SU-DHL-6 (cell line): ENCODE results near the gene LUC7L.

Source experiments
- H2AFZ ChIP-seq: fragments of 200-600 bp; sonication (generic); 2 replicates; pipeline ENCODE4 v1.6.1; 2014; ENCODE audit warnings: low read depth, mild to moderate bottlenecking, moderate library complexity, mixed read lengths, antibody characterized with exemption, low read length; ENCODE audit not compliant: severe bottlenecking
- H3F3A ChIP-seq: fragments of 200-600 bp; shearing (Covaris generic); 2 replicates; pipeline ENCODE4 v1.6.0; 2016; ENCODE audit warnings: antibody characterized with exemption, mild to moderate bottlenecking; ENCODE audit not compliant: insufficient read depth
- H3K27ac ChIP-seq: fragments of 200-600 bp; sonication (generic); 2 replicates; pipeline ENCODE4 v1.5.1; 2016; ENCODE audit warnings: low read depth, mild to moderate bottlenecking, low read length, moderate library complexity, mixed read lengths
- H3K27me3 ChIP-seq: fragments of 200-600 bp; sonication (generic), shearing (Covaris generic); 2 replicates; pipeline ENCODE4 v1.6.0; 2014; ENCODE audit warnings: mild to moderate bottlenecking, low read length
- H3K36me3 ChIP-seq: fragments of 200-600 bp; sonication (generic); 2 replicates; pipeline ENCODE4 v1.6.1; 2014; ENCODE audit warnings: mild to moderate bottlenecking, low read length, mixed read lengths
- H3K4me2 ChIP-seq: fragments of 300-600, 200-600 bp; shearing (Covaris generic), sonication (generic); 2 replicates; pipeline ENCODE4 v1.6.0; 2014; ENCODE audit warnings: low read length, low read depth, mild to moderate bottlenecking; ENCODE audit not compliant: poor library complexity, severe bottlenecking
- H3K4me3 ChIP-seq: fragments of 200-600 bp; sonication (generic); 2 replicates; pipeline ENCODE4 v1.5.1; 2014; ENCODE audit warnings: antibody characterized with exemption, low read length, mild to moderate bottlenecking, mixed read lengths; ENCODE audit not compliant: insufficient read depth, poor library complexity, severe bottlenecking
- H3K79me2 ChIP-seq: fragments of 200-600 bp; sonication (generic); 2 replicates; pipeline ENCODE4 v1.6.1; 2014; ENCODE audit warnings: mild to moderate bottlenecking, low read length, moderate library complexity; ENCODE audit not compliant: insufficient read depth
- H3K9ac ChIP-seq: fragments of 200-600 bp; sonication (generic); 2 replicates; pipeline ENCODE4 v1.7.0; 2014; ENCODE audit warnings: mild to moderate bottlenecking, low read length
- H3K9me2 ChIP-seq: fragments of 200-600 bp; sonication (generic); replicated peaks from 2 replicates; pipeline ENCODE4 v1.6.1; 2014; ENCODE audit warnings: low read length; ENCODE audit not compliant: insufficient read depth
- H3K9me3 ChIP-seq: fragments of 200-600 bp; sonication (generic); 2 replicates; pipeline ENCODE4 v1.6.1; 2014; ENCODE audit warnings: low read length, mixed read lengths; ENCODE audit not compliant: insufficient read depth
- H4K20me1 ChIP-seq: fragments of 200-600 bp; sonication (generic); 2 replicates; pipeline ENCODE4 v1.6.1; 2014; ENCODE audit warnings: low read depth, mild to moderate bottlenecking, antibody characterized with exemption, low read length, moderate library complexity, mixed read lengths
- CTCF ChIP-seq: fragments of 200-600 bp; sonication (generic); IDR thresholded peaks from one replicate; pipeline ENCODE4 v1.5.1; 2017; ENCODE audit warnings: antibody characterized with exemption, mild to moderate bottlenecking, low read length, moderate library complexity; ENCODE audit not compliant: insufficient read depth, poor library complexity, severe bottlenecking
- EZH2phosphoT487 ChIP-seq: fragments of 200-600 bp; sonication (generic), shearing (Covaris generic); conservative IDR thresholded peaks from 2 replicates; pipeline ENCODE4 v1.6.1; 2018; ENCODE audit warnings: mild to moderate bottlenecking, antibody characterized with exemption, low read length, moderate library complexity, mixed read lengths

The LUC7L gene

GRCh38 chr16:193441-193840 is 35.8 kb downstream of the LUC7L start:
- Histone ChIP-seq H3K27ac (no peak overlapping the region), H3K4me3 (no peak overlapping the region), H3K9me3 (no peaks in the 10 kb centered on the region), H3K9ac (no peak overlapping the region), H3F3A (no peaks in the 10 kb centered on the region), H3K4me2 (no peak overlapping the region), H3K27me3 (no peaks in the 10 kb centered on the region), H3K36me3 (0 out of 2 replicates have a peak, but pooled peaks cover 3% of the 10 kb centered on the region), H2AFZ (no peak overlapping the region), H4K20me1 (no peaks in the 10 kb centered on the region), H3K79me2 (no peaks in the 10 kb centered on the region), H3K9me2 (no peaks in the 10 kb centered on the region)
- no peak for TF ChIP-seq CTCF
- no peak for TF ChIP-seq EZH2phosphoT487

GRCh38 chr16:192686-193085 is 36.6 kb downstream of the LUC7L start:
- no peak overlapping the region for H3K4me2 ChIP-seq
- no peaks in the 10 kb centered on the region for H3K36me3 ChIP-seq
- no peaks in the 10 kb centered on the region for H3K9me2 ChIP-seq
- no peak overlapping the region for H3K4me3 ChIP-seq
- no peak overlapping the region for H2AFZ ChIP-seq
- TF ChIP-seq CTCF (no peak), EZH2phosphoT487 (no peak)
- no peaks in the 10 kb centered on the region for H3K27me3 ChIP-seq
- H3K9me3 ChIP-seq: no peaks in the 10 kb centered on the region
- no peaks in the 10 kb centered on the region for H3F3A ChIP-seq
- no peaks in the 10 kb centered on the region for H3K79me2 ChIP-seq
- H3K9ac ChIP-seq: no peak overlapping the region
- H4K20me1 ChIP-seq: no peaks in the 10 kb centered on the region
- no peak overlapping the region for H3K27ac ChIP-seq

GRCh38 chr16:191831-192230 is 37.4 kb downstream of the LUC7L start:
- H2AFZ ChIP-seq: no peak overlapping the region
- no peaks in the 10 kb centered on the region for H3K79me2 ChIP-seq
- H4K20me1 ChIP-seq: no peaks in the 10 kb centered on the region
- no peak overlapping the region for H3K9ac ChIP-seq
- no peaks in the 10 kb centered on the region for H3K9me3 ChIP-seq
- no peaks in the 10 kb centered on the region for H3F3A ChIP-seq
- H3K9me2 ChIP-seq: no peaks in the 10 kb centered on the region
- TF ChIP-seq EZH2phosphoT487 (no peak), CTCF (no peak)
- no peaks in the 10 kb centered on the region for H3K27me3 ChIP-seq
- H3K4me2 ChIP-seq: no peak overlapping the region
- no peak overlapping the region for H3K27ac ChIP-seq
- H3K36me3 ChIP-seq: no peaks in the 10 kb centered on the region
- H3K4me3 ChIP-seq: no peak overlapping the region
